GM12878 (cell line): ENCODE measurements around the gene COL18A1. TPM values are rescaled to one million over a fixed set of nuclear protein-coding genes. Genes with fewer than 3 reads are reported as not detected.

ENCODE experiments used
- ATAC-seq: fragments of 200-7000 bp; cut with Tn5 transposase; 3 replicates; pipeline ENCODE4 v1.9.1; 2020; ENCODE audit warnings: mild to moderate bottlenecking, moderate library complexity
- BruUV-seq: library from RNA; stranded (reverse); fragments of 400-500 nt; replicated peaks from 2 replicates; lab custom pipeline; 2021; lab: Mats Ljungman, UMichigan
- CTCF ChIA-PET: fragments of 300-600 bp; sonication (Branson Sonifier 250); formaldehyde crosslinking; extraction: SDS; loops from one replicate; lab custom pipeline; 2021; ENCODE audit warnings: inconsistent platforms; lab: Yijun Ruan, JAX
- POLR2A ChIA-PET: fragments of 350-600 bp; formaldehyde crosslinking; extraction: SDS; loops from one replicate; lab custom pipeline; 2021; ENCODE audit warnings: inconsistent platforms; lab: Charles Lee
- RAD21 ChIA-PET: fragments of 300-600 bp; sonication (Branson Sonifier 250); formaldehyde crosslinking; loops from one replicate; lab custom pipeline; 2023; ENCODE audit warnings: antibody characterized with exemption; ENCODE audit not compliant: unreplicated experiment; lab: Charles Lee
- SMC1A ChIA-PET: fragments of 300-600 bp; sonication (Branson Sonifier 250); formaldehyde crosslinking; loops from one replicate; lab custom pipeline; 2023; ENCODE audit not compliant: unreplicated experiment, uncharacterized antibody; lab: Charles Lee
- DNase-seq: peaks from one replicate; pipeline ENCODE4 v3.0.0-alpha.2; 2011; ENCODE audit warnings: low read depth, low spot score
- FAIRE-seq: peaks from 3 replicates; lab custom pipeline; 2011; peaks lifted over from hg19 to GRCh38; lab: Jason Lieb, UNC
- H2AFZ ChIP-seq: 2 replicates; pipeline ENCODE4 v1.6.0; 2011; ENCODE audit warnings: low read depth, low read length, control low read depth; ENCODE audit not compliant: control insufficient read depth
- H3K27ac ChIP-seq: 2 replicates; pipeline ENCODE4 v1.5.1; 2011; ENCODE audit warnings: control low read depth; ENCODE audit not compliant: control insufficient read depth, insufficient read depth
- H3K27me3 ChIP-seq, 2 experiments: replicated peaks in 1 of 2; 2 replicates each; pipeline versions ENCODE4 v1.6.0 to v1.6.1; 2011; ENCODE audit warnings: low read length in 1 of 2; ENCODE audit not compliant: control insufficient read depth in 2 of 2, insufficient read depth in 2 of 2
- H3K36me3 ChIP-seq, 2 experiments: 2 replicates each; pipeline ENCODE4 v1.5.1; 2011; ENCODE audit warnings: low read length in 1 of 2; ENCODE audit not compliant: control insufficient read depth in 2 of 2, insufficient read depth in 2 of 2
- H3K4me1 ChIP-seq: 2 replicates; pipeline ENCODE4 v1.6.1; 2011; ENCODE audit warnings: mild to moderate bottlenecking, low read length, moderate library complexity, mixed read lengths; ENCODE audit not compliant: control insufficient read depth, insufficient read depth
- H3K4me2 ChIP-seq: 2 replicates; pipeline ENCODE4 v1.6.0; 2011; ENCODE audit warnings: control low read depth; ENCODE audit not compliant: control insufficient read depth, insufficient read depth
- H3K4me3 ChIP-seq: fragments of 200-600 bp; sonication (generic); 2 replicates; pipeline ENCODE4 v1.5.1; 2016
- H3K79me2 ChIP-seq: 2 replicates; pipeline ENCODE4 v1.6.0; 2011; ENCODE audit warnings: low read length; ENCODE audit not compliant: control insufficient read depth, insufficient read depth
- H3K9ac ChIP-seq: 2 replicates; pipeline ENCODE4 v1.8.0; 2011; ENCODE audit warnings: low read length, control low read depth, mixed read lengths; ENCODE audit not compliant: control insufficient read depth, insufficient read depth
- H3K9me3 ChIP-seq: replicated peaks from 3 replicates; pipeline ENCODE4 v1.5.1; 2011; ENCODE audit warnings: mild to moderate bottlenecking, low read length; ENCODE audit not compliant: control insufficient read depth, insufficient read depth
- H4K20me1 ChIP-seq: 2 replicates; pipeline ENCODE4 v1.6.0; 2011; ENCODE audit not compliant: control insufficient read depth, insufficient read depth
- ATF7 ChIP-seq: fragments of 450-650 bp; IDR thresholded peaks from 2 replicates; pipeline ENCODE4 v1.6.1; 2016; ENCODE audit warnings: low read depth, mild to moderate bottlenecking
- BCL3 ChIP-seq: IDR thresholded peaks from 2 replicates; pipeline ENCODE4 v1.6.1; 2011; ENCODE audit warnings: borderline replicate concordance, low read depth, mild to moderate bottlenecking, moderate library complexity, low read length; ENCODE audit not compliant: insufficient read depth, poor library complexity, severe bottlenecking
- IRF4 ChIP-seq: IDR thresholded peaks from 2 replicates; pipeline ENCODE4 v1.6.1; 2011; ENCODE audit warnings: low read depth, low read length
- JUND ChIP-seq: IDR thresholded peaks from 2 replicates; pipeline ENCODE4 v1.6.1; 2012; ENCODE audit warnings: low read depth, mild to moderate bottlenecking, low read length, improper control_type of control experiment, moderate library complexity
- LARP7 ChIP-seq: fragments of 450-650 bp; IDR thresholded peaks from 2 replicates; pipeline ENCODE4 v1.6.1; 2017; ENCODE audit warnings: mild to moderate bottlenecking
- MEF2B ChIP-seq: fragments of 450-650 bp; IDR thresholded peaks from 2 replicates; pipeline ENCODE4 v1.6.1; 2018; ENCODE audit warnings: mild to moderate bottlenecking, moderate library complexity; ENCODE audit not compliant: partially characterized antibody, poor library complexity, severe bottlenecking
- MTA3 ChIP-seq: IDR thresholded peaks from 2 replicates; pipeline ENCODE4 v1.6.1; 2012; ENCODE audit warnings: low read length, inconsistent platforms, borderline replicate concordance
- POU2F2 ChIP-seq: IDR thresholded peaks from 3 replicates; pipeline ENCODE4 v1.6.1; 2011; ENCODE audit warnings: low read depth, mild to moderate bottlenecking, low read length, borderline replicate concordance
- RB1 ChIP-seq: fragments of 450-650 bp; formaldehyde crosslinking; IDR thresholded peaks from 2 replicates; pipeline ENCODE4 v1.6.1; 2017; ENCODE audit warnings: mild to moderate bottlenecking, borderline replicate concordance
- YBX1 ChIP-seq: fragments of 450-650 bp; IDR thresholded peaks from 2 replicates; pipeline ENCODE4 v1.6.1; 2016; ENCODE audit warnings: antibody characterized with exemption
- ZNF274 ChIP-seq: IDR thresholded peaks from one replicate; pipeline ENCODE4 v1.8.0; 2011; ENCODE audit not compliant: insufficient read length, insufficient read depth
- WGBS: methylation state at CpG from one replicate; pipeline ENCODE4 v1.1.6; 2016; ENCODE audit warnings: low lambda C conversion rate; ENCODE audit not compliant: insufficient replicate concordance, insufficient coverage; ENCODE audit errors: missing lambda C conversion rate; 5-methylcytosine and 5-hydroxymethylcytosine counted together
- in situ Hi-C: fragments of 300-500 bp; cut with MboI; formaldehyde crosslinking; loops from 9 replicates; pipeline ENCODE4 v1.14.3; 2018; ENCODE audit warnings: mixed read lengths
- intact Hi-C: fragments of 100-400 bp; cut with micrococcal nuclease; formaldehyde crosslinking; loops from one replicate; pipeline ENCODE4 v1.14.2; 2022; ENCODE audit not compliant: unreplicated experiment
- polyA plus RNA-seq, 11 experiments: library from polyadenylated mRNA; depleted of rRNA in 4 of 11; unstranded in 6 of 11; stranded (reverse) in 5 of 11; fragments of >200 nt; fragmentation: Nextera tagmentation in 4 of 11; fragmentation: Illumina TruSeq in 1 of 11; extraction: Ambion mirVana in 4 of 11; extraction: Trizol in 1 of 11; gene quantifications; 1 replicate in 1 of 11; 2 replicates in 10 of 11; pipeline versions ENCODE4 v1.2.1 to v1.2.3, GENCODE V29; 2011 to 2016; ENCODE audit warnings: inconsistent platforms in 2 of 11, missing spikeins in 2 of 11, low read depth in 1 of 11
- total RNA-seq, 4 experiments: library from RNA; depleted of rRNA in 3 of 4; stranded (reverse); fragments of >200 nt in 3 of 4; fragmentation: Illumina TruSeq in 1 of 4; extraction: Trizol in 1 of 4; gene quantifications; 2 replicates each; pipeline versions ENCODE4 v1.2.1 to v1.2.3, GENCODE V29; 2013 to 2021

Gene COL18A1
- total and polyA plus RNA-seq, 10 of the 15 experiments (the other 5 are each of a cell fraction or from before 2014, with no cell fraction given) = under 0.01 to 0.49 (median 0.09) TPM; not detected in 3

GRCh38 chr21:45545691-45546531 lies 140.9 kb downstream of the COL18A1 start:
- DNase-seq = no peak
- TF ChIP-seq IRF4 (no peak), JUND (no peak), MEF2B (no peak), POU2F2 (no peak), YBX1 (no peak), BCL3 (no peak), ATF7 (no peak), LARP7 (no peak), ZNF274 (no peak), MTA3 (no peak), RB1 (no peak)
- TF ChIP-seq, all 136 proteins: peak for 0
- Histone ChIP-seq H3K4me2 (no peak overlapping the region), H3K27me3 (no peaks in the 10 kb centered on the region), H3K4me3 (no peak overlapping the region), H3K36me3 (no peaks in the 10 kb centered on the region; a peak in 1 of 4 replicates), H3K9ac (no peak overlapping the region), H4K20me1 (no peaks in the 10 kb centered on the region), H3K79me2 (peaks cover 9% of the 10 kb centered on the region), H3K9me3 (no peaks in the 10 kb centered on the region), H2AFZ (no peak overlapping the region), H3K27ac (no peak overlapping the region), H3K4me1 (peaks cover 24% of the 10 kb centered on the region)
- ChIA-PET RAD21 (no interaction called here), SMC1A (no interaction called here), POLR2A (no interaction called here), CTCF (no interaction called here)
- intact Hi-C loops (loop anchor here (10.0 kb wide), 1 partner anchor 71 kb away; no protein-coding TSS in a partner anchor), in situ Hi-C loops (no loop called here)
- ATAC-seq = no peak
- no TSS peak for BruUV-seq
- WGBS = 76% methylated on average over 22 of the region's 22 CpGs
- FAIRE-seq = no peak
